LoVo (cell line): ENCODE data around the gene GNPTAB.
A peak's percentile ranks its signal among the peaks of the same experiment; 100 is the strongest.
"Not testable (repeated sequence)": the region's sequence is repeated elsewhere in the genome, so short reads cannot be mapped to it uniquely, and the experiment has no call there.

Experiments
- DNase-seq: peaks from one replicate; pipeline ENCODE4 v3.0.0-alpha.2; 2016; ENCODE audit warnings: low spot score

GNPTAB gene

GRCh38 chr12:101852998-101853397 is 22.2 kb upstream of the GNPTAB start:
- DNase-seq = no peak

- no peak for DNase-seq
Measured at GRCh38 chr12:101850199-101850598, 19.4 kb upstream of the GNPTAB start.

- DNase-seq = no peak
Measured at GRCh38 chr12:101847325-101847724, 16.6 kb upstream of the GNPTAB start.

GRCh38 chr12:101845137-101845711 is 14.5 kb upstream of the GNPTAB start:
- no peak for DNase-seq

GRCh38 chr12:101841069-101841468 is 10.3 kb upstream of the GNPTAB start:
- DNase-seq = no peak

GRCh38 chr12:101839324-101840283 is 8.8 kb upstream of the GNPTAB start:
- DNase-seq = peak; percentile 74

- DNase-seq = no peak
Measured at GRCh38 chr12:101838628-101839323, 8.0 kb upstream of the GNPTAB start.

GRCh38 chr12:101832030-101832429 is 1.3 kb upstream of the GNPTAB start:
- DNase-seq = no peak

GRCh38 chr12:101829639-101830366 is 956 bp downstream of the GNPTAB start:
- DNase-seq = peak; percentile 4

- no peak for DNase-seq
Measured at GRCh38 chr12:101828463-101829196, 2.1 kb downstream of the GNPTAB start.

GRCh38 chr12:101826766-101827368 is 3.9 kb downstream of the GNPTAB start:
- DNase-seq = no peak

- no peak for DNase-seq
Measured at GRCh38 chr12:101824831-101825230, 5.9 kb downstream of the GNPTAB start.

- DNase-seq = peak; percentile 28
Measured at GRCh38 chr12:101823891-101824290, 6.9 kb downstream of the GNPTAB start.

- no peak for DNase-seq
Measured at GRCh38 chr12:101823039-101823438, 7.7 kb downstream of the GNPTAB start.

- no peak for DNase-seq
Measured at GRCh38 chr12:101819467-101819866, 11.3 kb downstream of the GNPTAB start.

GRCh38 chr12:101818689-101819088 is 12.1 kb downstream of the GNPTAB start:
- not testable (repeated sequence) for DNase-seq

GRCh38 chr12:101813117-101813516 is 17.6 kb downstream of the GNPTAB start:
- DNase-seq = no peak

GRCh38 chr12:101812716-101813115 is 18.0 kb downstream of the GNPTAB start:
- DNase-seq = not testable (repeated sequence)

GRCh38 chr12:101811342-101811741 is 19.4 kb downstream of the GNPTAB start:
- DNase-seq = not testable (repeated sequence)

GRCh38 chr12:101809208-101809607 is 21.6 kb downstream of the GNPTAB start:
- no peak for DNase-seq

GRCh38 chr12:101806265-101806664 is 24.5 kb downstream of the GNPTAB start:
- no peak for DNase-seq
